DND-41 (cell line): ENCODE results near the gene PPP1R13B.

Experiments used
- CTCF ChIP-seq: IDR thresholded peaks from 2 replicates; pipeline ENCODE4 v1.5.1; 2012; ENCODE audit warnings: borderline replicate concordance, low read length, moderate library complexity, mild to moderate bottlenecking; ENCODE audit not compliant: poor library complexity, severe bottlenecking; ENCODE audit errors: extremely low read depth
- EZH2 ChIP-seq: IDR thresholded peaks from 3 replicates; pipeline ENCODE4 v1.6.1; 2012; ENCODE audit warnings: borderline replicate concordance, low read depth, mild to moderate bottlenecking, moderate library complexity, low read length, inconsistent platforms; ENCODE audit not compliant: severe bottlenecking

- TF ChIP-seq CTCF (no peak), EZH2 (no peak)
These were observed 158.2 kb downstream of the PPP1R13B start for GRCh38 chr14:103688906-103689902.
